Neural crest cell (in vitro differentiated cells): ENCODE measurements around the gene USP15. TPM values are rescaled to one million over a fixed set of nuclear protein-coding genes. Genes with fewer than 3 reads are reported as not detected.

Experiments used
- DNase-seq: peaks from one replicate; pipeline ENCODE4 v3.0.0; 2021; ENCODE audit warnings: low read depth, mixed read lengths, low spot score
- H3K27ac Mint-ChIP-seq: one replicate; pipeline ENCODE4 v1.8.0; 2021; ENCODE audit warnings: mild to moderate bottlenecking, mixed read lengths; ENCODE audit not compliant: unreplicated experiment
- H3K27me3 Mint-ChIP-seq: 2 replicates; pipeline ENCODE4 v1.8.0; 2021; ENCODE audit warnings: low read depth, mild to moderate bottlenecking, mixed read lengths
- H3K36me3 Mint-ChIP-seq: 2 replicates; pipeline ENCODE4 v1.8.0; 2021; ENCODE audit warnings: low read depth, mild to moderate bottlenecking, mixed read lengths
- H3K4me1 Mint-ChIP-seq: 2 replicates; pipeline ENCODE4 v1.8.0; 2021; ENCODE audit warnings: mixed read lengths
- H3K4me3 Mint-ChIP-seq: one replicate; pipeline ENCODE4 v1.8.0; 2021; ENCODE audit warnings: mild to moderate bottlenecking, mixed read lengths
- H3K9me3 Mint-ChIP-seq: 2 replicates; pipeline ENCODE4 v1.8.0; 2021; ENCODE audit warnings: mixed read lengths
- CTCF ChIP-seq: fragments of 200-600 bp; sonication (generic); conservative IDR thresholded peaks from 2 replicates; pipeline ENCODE4 v1.5.0; 2021; ENCODE audit warnings: antibody characterized with exemption, mild to moderate bottlenecking
- total RNA-seq: library from RNA; stranded (reverse); gene quantifications from 2 replicates; pipeline ENCODE4 v1.2.1, GENCODE V29; 2021

USP15 gene
- total RNA-seq, 1 donor from 2014 or later = 39.6 TPM

- H3K9me3 Mint-ChIP-seq = no peaks in the 10 kb centered on the region
- H3K4me1 Mint-ChIP-seq = peaks cover 5% of the 10 kb centered on the region
- H3K27ac Mint-ChIP-seq = no peak overlapping the region
- DNase-seq = no peak
- TF ChIP-seq CTCF = no peak
- no peaks in the 10 kb centered on the region for H3K27me3 Mint-ChIP-seq
- H3K4me3 Mint-ChIP-seq = no peak overlapping the region
- no peaks in the 10 kb centered on the region for H3K36me3 Mint-ChIP-seq
Observed at GRCh38 chr12:62270872-62271271, 10.7 kb downstream of the USP15 start.

- Mint-ChIP-seq H3K9me3 (no peaks in the 10 kb centered on the region), H3K4me3 (no peak overlapping the region), H3K27ac (no peak overlapping the region), H3K27me3 (no peaks in the 10 kb centered on the region), H3K36me3 (no peaks in the 10 kb centered on the region), H3K4me1 (no peaks in the 10 kb centered on the region)
- no peak for TF ChIP-seq CTCF
- DNase-seq = no peak
Observed at GRCh38 chr12:62272936-62273552, 12.8 kb downstream of the USP15 start.

- Mint-ChIP-seq H3K4me1 (no peaks in the 10 kb centered on the region), H3K27ac (no peak overlapping the region), H3K9me3 (no peaks in the 10 kb centered on the region), H3K4me3 (no peak overlapping the region), H3K36me3 (no peaks in the 10 kb centered on the region), H3K27me3 (no peaks in the 10 kb centered on the region)
- no peak for TF ChIP-seq CTCF
- DNase-seq = no peak
Observed at GRCh38 chr12:62273724-62274380, 13.6 kb downstream of the USP15 start.

GRCh38 chr12:62278022-62278421, 17.8 kb downstream of the USP15 start:
- Mint-ChIP-seq H3K27me3 (no peaks in the 10 kb centered on the region), H3K9me3 (no peaks in the 10 kb centered on the region), H3K4me1 (no peaks in the 10 kb centered on the region), H3K4me3 (no peak overlapping the region), H3K36me3 (no peaks in the 10 kb centered on the region), H3K27ac (no peak overlapping the region)
- DNase-seq = no peak
- TF ChIP-seq CTCF = no peak

GRCh38 chr12:62279058-62279457, 18.9 kb downstream of the USP15 start:
- H3K27ac Mint-ChIP-seq = no peak overlapping the region
- H3K4me1 Mint-ChIP-seq = no peaks in the 10 kb centered on the region
- H3K27me3 Mint-ChIP-seq = no peaks in the 10 kb centered on the region
- DNase-seq = no peak
- TF ChIP-seq CTCF = no peak
- no peaks in the 10 kb centered on the region for H3K36me3 Mint-ChIP-seq
- H3K9me3 Mint-ChIP-seq = no peaks in the 10 kb centered on the region
- H3K4me3 Mint-ChIP-seq = no peak overlapping the region
